Embryonic facial prominence (tissue), 1 donor: ENCODE data around the gene PBRM1.
"Not testable (repeated sequence)": the region's sequence is repeated elsewhere in the genome, so short reads cannot be mapped to it uniquely, and the experiment has no call there.

Source experiments
- DNase-seq: peaks from one replicate; pipeline ENCODE4 v3.0.0-alpha.2; 2016; ENCODE audit errors: extremely low spot score

PBRM1 gene

DNA sequence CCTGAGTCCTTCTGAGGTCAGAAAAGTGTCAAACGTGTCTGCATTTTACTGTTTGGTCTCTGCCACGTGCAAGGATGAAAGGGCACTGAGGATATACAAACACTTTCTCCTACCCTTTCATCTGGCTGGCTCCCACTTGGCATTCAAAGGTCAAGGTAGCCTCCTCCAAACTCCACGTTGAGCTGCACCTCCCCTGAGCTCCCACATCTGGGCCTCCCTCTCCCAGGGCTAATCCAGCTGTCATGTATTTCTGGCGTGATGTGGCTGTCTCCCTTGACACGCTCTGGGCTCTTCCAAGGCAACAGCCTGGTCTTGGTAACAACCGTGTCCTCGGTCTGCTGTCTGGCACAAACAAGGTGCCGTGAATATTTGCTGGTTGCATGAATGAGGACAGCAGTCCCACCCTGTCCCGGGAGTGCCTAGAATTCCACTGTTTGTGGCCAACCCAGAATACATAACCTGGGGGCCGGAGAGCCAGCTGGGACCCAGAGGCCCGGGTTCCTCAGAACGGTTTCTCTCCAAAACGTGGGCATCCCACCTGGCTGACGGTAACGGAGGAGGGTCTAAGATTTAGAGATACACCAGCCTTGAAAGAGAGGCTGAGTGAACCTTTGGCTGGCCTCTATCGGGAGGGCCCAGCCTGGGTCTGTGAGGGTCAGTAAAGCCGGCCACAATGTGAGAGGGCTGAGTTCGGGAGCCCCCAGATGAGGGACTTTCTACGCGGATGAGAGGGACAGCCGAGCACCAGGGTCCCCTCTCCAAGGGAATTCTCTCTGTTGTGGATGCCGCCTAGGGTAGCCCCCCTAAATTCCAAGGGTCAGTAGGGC lies 19.1 kb upstream of the PBRM1 start:
- DNase-seq: no peak

DNA sequence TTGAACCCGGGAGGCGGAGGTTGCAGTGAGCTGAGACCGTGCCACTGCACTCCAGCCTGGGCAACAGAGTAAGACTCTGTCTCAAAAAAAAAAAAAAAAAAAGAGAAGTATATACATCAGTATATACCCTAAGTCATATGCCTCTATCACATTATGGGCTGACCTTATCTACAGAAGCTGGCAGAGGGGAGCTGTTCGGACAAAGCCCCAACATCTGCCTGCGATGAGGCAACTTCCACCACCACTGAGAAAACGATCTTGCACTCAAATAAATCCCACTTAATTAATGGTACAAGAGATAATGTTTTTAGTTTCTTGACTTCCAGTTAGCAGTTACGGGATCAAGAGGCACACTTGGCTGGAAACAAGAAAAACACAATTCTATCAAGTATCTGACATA lies 17.6 kb upstream of the PBRM1 start:
- no peak for DNase-seq

DNA sequence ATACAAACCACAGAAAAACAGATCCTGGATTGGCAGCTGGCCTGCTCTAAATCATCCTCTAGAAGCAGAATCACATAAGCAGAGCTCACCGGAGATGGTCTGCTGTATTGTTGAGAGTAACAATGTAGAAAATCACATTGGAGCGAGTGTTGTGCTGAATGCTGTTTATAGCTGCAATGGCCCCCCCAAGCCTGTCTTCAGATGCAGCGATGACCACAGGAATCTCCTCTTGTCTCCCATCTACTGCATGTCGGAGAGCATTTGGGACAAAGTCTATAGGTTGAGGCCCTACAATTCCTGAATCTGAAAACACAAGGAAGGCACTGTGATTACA lies 11.9 kb upstream of the PBRM1 start:
- DNase-seq: no peak

DNA sequence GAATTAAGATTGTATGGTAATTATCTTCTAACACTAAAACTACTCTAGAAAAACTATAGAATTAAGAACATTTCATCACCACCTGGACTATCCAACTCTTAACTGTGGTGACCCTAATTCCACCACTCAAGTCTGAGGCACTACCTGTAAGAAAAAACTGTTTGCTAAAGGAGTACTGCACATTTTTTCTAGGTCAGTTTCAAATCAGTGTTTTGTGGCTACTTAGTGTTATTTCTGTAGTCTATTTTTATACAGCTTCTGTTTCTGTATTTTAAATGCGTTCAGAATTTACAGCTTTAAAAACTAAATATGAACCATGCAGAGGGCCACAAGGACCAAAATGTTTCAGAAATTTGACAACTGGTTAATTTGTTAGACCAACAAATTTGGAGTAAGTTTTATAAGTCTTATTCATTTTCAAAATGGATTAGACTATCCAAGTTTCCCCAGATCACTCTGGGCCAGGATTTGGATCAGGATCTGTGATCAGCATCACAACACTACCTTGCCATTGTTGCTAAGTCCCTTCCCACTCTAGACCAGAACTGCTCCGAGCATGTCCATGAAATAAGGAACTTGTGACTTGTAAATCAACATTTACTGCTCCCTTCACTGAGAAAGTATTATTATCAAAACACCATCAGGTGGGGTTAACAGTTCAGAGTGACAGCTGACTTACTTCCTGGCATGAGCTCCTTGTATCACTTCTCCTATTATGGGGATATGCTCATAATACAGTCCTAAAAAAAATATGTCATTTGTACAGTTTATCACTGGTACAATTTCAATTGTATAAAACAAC lies 11.3 kb upstream of the PBRM1 start:
- DNase-seq: no peak

DNA sequence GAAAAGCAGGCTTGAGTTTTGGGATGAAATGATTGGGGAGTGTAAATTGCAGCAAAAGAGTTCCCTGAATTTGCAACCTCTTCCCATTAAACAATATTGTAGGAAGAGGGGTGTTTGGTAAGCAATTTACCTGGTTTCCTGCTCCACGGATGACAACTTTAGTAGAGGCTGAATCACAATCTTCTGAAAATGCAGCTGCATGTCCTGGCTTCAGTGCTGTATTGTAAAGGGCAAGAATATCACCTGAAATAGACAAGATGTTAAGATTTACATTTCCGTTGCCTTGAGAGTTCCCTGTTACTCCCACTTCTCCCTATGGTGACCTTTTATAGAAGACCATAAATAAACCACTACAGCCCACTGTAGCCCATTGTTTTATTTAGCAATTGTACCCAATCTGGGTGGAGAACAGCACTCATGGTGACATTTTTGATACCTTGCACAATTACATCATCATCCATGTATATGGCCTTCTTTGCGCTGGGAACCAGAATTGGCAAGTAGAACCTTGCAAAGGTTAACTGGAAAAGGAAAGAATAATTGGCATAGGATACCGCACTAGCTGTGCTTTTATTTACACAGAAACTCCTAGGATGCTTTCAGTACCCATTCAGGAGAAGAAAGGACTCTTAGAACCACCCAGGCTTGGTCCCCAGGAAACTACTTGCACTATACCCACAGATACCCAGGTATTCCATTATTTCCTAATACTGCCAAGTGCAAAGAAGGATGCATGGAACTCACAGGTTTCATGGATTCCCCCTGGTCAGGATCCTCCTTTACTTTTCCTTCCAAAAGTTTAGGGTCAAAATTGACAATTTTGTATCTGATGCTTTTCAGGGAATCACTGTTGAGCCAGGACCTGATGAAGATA lies 10.3 kb upstream of the PBRM1 start:
- DNase-seq: no peak

DNA sequence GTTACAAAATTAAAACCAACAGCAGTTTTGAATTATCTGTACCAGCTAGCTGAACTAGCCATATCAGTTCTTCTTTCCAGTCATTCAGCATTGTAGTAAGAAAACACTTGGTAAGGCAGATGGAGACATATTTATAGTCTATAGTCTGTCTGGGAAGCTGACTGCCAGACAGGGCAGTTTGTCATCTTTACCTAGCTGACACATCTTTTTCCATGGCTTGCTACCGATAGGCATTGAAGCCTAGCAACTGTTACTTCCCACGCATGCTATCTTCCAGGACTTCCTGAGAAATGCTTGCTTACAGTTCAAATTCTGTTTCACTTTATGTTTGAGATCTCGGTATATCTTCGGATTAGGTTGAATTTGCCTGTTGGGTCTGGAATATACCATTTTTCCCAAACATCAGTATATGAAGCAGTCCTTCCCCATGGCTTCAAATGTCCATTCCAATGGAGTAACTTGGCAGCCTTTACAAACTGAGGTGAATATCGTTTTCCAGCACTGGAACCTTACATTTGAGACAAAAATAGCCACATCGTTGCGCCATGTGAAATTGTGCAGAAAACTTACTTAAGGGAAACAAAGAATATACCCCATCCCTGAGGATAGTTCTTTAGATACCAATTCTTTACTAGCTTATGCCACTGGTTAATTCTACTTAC lies 8.9 kb upstream of the PBRM1 start:
- no peak for DNase-seq

DNA sequence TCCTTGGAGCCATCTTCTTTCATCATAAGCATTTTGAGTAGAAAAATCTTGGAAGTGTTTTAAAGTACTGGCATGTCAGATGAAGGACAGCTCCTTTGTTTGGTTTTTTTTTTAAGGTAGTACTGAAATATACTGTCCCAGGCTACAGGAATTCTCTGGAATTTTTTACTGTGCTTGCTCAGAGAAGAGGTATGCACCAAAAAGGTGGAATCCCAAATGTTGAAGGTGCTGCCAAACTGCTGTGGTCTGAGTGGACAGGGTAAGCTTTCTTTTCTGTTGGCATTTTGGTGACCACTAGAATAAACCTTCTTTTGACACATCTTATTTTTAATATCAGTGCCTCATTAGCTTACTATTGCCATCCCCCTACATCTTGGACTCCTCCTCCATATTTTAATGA lies 7.4 kb upstream of the PBRM1 start:
- DNase-seq: no peak

DNA sequence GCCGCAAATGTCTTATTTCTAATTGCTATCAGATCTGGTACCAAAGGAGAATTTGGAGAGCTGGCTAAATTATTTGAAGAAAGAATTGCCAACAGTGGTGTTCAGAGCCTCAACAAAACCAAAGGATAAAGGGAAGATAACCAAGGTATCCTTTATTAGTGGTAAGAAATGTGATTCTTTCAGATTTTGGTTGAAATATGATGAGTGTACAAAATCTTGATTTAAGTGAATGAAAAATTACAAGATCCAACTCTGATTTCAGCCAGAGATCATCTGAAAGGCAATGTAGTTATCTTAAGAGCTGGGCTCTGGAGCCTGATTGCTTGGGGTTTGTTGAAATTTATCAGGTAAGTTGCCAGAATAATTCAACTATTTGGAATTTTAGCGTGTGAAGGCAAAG lies 4.8 kb upstream of the PBRM1 start:
- DNase-seq: no peak

DNA sequence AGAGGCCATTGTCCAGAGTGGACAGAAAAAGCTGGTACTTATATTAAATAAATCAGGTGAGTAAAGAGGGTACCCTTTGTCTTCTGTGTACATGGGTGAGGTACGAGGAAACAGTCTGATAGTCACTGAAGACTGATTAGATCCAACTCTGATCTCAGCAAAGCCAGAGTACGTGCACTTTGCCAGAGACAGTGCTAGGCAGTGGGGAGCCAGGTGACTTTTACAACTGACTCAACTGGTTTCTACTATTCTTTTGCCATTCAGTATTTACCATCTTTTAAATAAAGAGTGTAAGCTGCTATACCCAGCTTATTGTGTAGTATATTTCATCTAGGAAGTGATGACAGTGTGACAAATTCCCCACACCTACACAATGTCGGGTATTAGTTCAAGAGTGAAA lies 3.4 kb upstream of the PBRM1 start:
- no peak for DNase-seq

DNA sequence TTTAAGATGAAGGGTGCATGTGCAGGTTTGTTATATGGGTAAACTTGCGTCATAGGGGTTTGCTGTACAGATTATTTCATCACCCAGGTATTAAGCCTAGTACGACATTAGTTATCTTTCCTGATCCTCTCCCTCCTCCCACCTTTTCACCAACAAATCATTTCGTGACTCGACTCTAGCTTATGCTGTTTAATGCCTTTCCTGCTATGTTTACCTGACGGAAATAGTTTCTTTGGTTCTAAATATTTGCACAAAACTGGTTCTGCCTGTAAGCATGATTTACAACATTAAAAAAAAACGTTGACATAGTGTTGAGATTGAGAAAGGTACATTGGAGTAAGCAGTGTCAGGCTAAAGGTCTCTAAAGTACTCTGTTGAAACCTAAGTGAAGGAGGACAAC lies 2.6 kb upstream of the PBRM1 start:
- DNase-seq: no peak

DNA sequence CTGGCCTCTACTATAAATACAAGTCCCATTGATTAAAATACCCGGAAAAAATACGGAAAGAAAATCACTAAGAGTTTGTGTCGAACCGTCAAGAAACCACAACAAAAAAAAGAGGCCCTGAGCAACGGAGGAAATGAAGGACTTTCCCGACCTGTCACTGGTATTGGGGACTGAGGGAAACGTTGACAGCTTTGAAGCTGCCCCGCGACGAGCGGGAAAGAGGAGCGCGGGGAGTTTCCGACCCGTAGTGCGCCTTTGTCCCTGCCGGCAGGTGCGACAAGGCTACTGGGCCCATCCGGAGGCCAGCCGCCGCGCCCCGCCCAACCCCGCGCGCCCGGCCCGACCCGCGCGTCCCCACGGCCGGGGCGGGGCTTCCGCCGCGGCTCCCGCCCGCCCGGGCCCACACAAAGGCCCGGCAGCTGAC lies 416 bp downstream of the PBRM1 start:
- DNase-seq: no peak

DNA sequence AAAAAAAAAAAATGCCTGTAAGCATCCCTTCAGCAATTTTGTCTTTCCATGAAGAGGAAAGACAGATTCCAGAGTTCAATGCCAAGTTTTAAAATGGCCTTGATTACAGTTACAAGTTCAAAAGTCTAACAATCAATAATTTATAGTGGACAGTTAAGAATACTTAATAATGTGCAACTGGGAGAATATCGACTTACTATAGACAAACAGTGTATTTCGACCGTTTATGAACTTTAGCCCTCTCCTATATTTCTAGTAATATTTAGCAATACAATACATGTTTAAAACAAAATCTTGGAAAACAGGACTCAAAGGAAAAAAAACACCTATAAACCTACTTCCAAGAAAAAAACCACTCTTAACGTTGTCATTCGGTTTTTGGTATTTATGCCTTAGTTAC lies 1.5 kb downstream of the PBRM1 start:
- DNase-seq: no peak

DNA sequence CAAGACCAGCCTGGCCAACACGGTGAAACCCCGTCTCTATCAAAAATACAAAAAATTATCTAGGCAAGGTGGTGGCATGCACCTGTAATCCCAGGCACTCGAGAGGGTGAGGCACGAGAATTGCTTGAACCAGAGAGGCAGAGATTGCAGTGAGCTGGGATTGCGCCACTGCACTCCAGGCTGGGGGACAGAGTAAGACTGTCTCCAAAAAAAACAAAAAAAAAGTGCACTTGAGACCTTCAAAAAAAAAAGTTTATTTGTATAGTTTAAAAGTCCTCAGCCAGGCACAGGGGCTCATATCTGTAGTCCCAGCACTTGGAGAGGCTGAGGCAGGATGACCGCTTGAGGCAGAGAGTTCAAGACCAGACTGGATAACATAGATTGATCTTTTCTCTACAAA lies 2.1 kb downstream of the PBRM1 start:
- no peak for DNase-seq

DNA sequence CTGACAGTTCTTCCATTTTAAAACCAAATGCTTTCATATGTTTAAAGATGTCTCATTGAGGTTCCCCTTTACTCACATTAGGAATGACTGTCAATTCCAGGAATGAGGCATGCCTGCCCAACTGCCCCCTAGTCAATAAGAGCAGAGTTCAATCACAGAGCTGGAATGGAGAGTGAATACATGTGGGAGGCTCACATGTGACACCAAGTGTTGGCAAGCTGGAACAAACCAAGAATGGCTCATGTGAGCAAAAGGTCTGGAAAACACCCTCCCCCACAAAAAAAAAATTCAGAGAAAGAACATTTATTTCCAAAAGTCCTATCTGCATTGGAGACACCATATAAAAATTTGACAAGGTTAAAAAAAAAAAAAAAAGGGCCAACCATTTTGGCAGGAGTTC lies 3.7 kb downstream of the PBRM1 start:
- DNase-seq: no peak

DNA sequence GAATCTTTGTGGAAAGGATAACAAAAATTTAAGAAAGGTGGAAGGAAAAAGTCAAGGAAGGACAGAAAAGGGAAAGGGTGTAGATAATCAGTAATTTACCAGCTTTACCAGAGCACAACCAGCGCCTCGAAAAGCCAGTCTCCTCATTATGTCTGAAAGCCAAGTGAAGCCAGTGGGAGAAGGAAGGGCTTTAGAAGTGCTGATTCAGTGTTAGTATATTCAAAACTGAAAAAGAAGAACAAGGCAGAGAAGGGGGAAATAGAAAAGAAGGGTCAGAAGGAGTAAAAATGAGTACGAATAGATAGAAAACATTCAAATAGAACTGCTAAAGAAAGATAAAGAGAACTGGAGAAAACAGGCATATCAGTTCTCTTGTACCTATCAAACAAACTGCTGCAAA lies 4.1 kb downstream of the PBRM1 start:
- DNase-seq: no peak

DNA sequence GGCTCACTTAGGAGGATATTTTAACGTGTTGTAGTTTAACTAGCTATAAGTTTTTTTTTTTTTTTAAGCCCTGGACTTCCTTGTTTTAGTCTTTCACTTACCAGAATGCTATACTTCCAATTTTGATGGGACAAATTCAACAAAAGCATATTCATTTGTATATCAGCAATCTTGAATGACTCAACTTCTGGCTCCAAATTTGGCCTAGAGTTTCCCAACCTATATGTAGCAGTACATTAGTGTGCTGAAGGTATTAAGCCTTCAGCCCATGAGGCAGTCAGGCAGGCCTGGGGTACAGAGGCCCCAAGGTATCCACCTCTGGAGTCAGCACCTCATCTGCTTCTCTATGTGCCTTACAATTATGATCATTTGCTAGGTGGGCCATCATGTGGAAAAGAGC lies 5.9 kb downstream of the PBRM1 start:
- DNase-seq: no peak

DNA sequence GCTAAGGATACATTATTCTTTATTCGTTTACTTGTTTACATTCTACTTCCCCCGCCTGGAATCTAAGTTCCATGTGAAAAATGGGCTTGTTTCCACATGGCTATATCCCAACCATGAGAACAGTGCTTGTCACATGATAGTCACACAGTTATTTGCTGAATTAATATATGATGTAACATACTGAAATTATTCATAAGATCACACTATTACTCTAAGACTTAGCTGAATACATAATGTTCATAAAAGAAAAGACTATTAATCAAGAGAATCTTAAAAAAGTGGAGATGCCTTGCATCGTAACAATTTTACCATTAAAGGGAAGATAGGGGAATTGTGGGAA lies 6.5 kb downstream of the PBRM1 start:
- no peak for DNase-seq

DNA sequence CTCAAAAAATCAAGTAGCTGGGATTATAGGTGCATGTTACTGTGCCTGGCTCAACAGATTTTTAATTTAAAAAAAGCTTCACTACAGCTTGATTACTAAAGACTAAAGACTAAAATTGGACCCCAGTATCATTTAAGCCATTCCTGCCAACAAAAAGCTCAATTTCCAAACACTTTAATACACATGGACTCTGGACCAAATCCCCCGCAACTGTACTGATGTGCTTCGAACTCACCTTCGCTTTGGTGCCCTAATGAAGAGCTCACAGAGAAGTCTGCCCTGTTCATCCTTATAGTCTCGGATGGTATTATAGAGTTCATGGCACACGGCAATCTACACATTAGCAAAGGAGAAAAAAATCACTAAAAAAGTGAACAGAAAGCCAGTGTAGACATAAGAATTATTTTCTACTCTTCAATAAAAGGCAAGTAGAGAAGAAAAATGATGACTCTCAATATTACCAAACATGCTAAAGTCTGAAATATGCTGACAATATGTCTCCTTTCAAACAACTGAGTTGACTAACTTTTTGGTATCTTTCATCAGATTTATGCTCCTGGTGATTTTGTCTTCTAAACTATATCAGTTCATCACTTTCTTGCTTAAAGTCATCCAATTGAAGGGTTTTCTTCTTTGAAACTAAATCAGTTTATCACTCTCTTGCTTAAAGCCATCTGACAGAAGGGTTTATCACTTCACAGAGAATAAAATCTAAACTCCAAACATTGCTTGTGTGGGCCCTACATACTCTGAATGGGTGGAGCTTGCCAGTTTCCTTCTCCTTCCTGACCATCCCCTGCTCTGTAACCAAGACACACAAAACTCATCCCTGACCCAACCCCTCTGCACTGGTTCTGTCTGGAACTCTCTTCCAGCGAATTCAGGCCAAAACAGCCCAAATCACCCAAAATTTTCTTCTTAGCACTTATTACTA lies 7.2 kb downstream of the PBRM1 start:
- no peak for DNase-seq

DNA sequence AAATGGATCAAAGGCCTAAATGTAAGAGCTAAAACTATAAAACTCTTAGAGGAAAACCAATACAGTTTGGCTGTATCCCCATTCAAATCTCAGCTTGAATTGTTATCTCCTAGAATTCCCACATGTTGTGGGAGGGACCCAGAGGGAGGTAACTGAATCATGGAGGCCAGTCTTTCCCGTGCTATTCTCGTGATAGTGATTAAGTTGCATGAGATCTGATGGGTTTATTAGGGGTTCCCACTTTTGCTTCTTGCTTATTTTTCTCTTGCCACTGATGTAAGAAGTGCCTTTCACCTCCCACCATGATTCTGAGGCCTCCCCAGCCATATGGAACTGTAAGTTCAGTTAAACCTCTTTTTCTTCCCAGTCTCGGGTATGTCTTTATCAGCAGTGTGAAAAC lies 9.5 kb downstream of the PBRM1 start:
- not testable (repeated sequence) for DNase-seq

DNA sequence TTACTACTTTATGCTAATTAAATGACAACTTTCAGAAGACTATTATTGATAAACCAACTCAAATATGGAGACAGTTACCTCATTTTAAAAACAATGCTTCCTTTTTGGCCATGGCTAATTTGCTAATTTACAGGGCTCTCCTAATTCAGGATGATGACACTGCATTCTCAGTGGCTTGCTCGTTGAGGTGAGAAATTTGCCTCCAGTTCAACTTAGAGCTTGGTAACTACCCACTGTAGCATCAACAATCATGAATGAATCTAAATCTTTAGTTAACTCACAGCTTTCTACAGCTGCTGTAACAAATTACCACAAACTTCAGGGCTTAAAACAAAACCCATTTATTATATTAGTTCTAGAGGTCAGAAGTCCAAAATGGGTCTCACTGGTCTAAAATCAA lies 14.0 kb downstream of the PBRM1 start:
- no peak for DNase-seq
